Neural progenitor cell (in vitro differentiated cells): ENCODE data around the gene HSPB8.

Source experiments
- CTCF ChIP-seq: fragments of 200-600 bp; sonication (generic); IDR thresholded peaks from 2 replicates; pipeline ENCODE4 v1.5.1; 2017; ENCODE audit warnings: antibody characterized with exemption, mild to moderate bottlenecking
- EZH2 ChIP-seq: fragments of 200-600 bp; sonication (generic); IDR thresholded peaks from 2 replicates; pipeline ENCODE4 v1.6.1; 2017; ENCODE audit warnings: antibody characterized with exemption, mild to moderate bottlenecking, moderate library complexity
- EZH2phosphoT487 ChIP-seq: fragments of 200-600 bp; sonication (generic); IDR thresholded peaks from 2 replicates; pipeline ENCODE4 v1.6.1; 2017; ENCODE audit warnings: antibody characterized with exemption

- no peak for TF ChIP-seq CTCF
- TF ChIP-seq EZH2phosphoT487: no peak
- TF ChIP-seq EZH2: no peak
Observed at GRCh38 chr12:119169150-119169549, 9.6 kb upstream of the HSPB8 start.
